Dedifferentiated amniotic fluid mesenchymal stem cell (primary cell): ENCODE results near the gene MAB21L3.

Experiments
- DNase-seq: peaks from one replicate; pipeline ENCODE4 v3.0.0-alpha.2; 2016; ENCODE audit errors: extremely low spot score

The MAB21L3 gene

DNA sequence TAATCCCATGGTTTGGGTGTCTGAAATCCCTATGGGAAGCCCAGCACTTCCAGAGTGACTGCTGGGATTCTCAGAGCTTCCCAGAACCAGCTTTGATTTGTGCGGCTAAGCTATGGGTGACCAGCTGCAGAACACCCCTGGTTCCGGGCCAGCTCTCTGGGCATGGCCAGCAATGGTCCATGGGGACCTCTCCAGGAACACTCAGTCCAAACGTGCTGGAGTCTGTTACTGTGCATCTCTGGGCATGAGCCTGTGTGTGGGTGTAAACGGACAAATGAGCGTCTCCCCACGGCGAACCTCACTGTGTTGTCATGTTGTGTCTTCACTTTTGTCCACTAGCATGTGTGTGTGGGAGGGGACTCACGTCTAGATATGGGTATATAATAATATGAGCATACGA lies 54.4 kb downstream of the MAB21L3 start:
- no peak for DNase-seq

DNA sequence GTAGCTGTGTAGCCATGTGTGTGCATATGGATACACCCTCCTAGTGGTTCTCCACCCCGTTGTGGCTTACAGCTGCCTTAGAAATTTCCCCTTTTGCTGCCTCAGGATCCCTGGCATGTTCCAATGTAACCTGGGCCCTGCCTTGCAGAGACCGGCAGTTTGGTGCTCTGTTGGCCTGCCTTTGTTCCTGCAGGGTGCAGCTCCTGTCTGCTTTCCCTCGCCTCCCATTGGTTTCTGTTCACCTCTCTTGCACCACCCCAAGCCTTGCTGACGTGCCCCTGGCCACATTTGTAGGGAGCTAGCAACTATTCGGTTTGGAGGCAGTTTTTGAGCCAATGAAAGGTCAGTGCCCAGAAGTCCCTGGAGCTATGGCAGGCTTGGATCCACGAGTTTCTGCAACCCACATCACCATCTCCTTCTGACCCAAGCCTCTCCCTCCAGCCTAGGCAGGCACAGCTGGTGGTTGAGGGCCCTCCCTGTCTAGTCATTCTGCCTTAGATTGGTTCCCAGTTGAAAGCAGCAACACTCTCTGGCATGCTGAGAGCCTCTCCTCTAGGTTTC lies 54.9 kb downstream of the MAB21L3 start:
- DNase-seq: no peak

DNA sequence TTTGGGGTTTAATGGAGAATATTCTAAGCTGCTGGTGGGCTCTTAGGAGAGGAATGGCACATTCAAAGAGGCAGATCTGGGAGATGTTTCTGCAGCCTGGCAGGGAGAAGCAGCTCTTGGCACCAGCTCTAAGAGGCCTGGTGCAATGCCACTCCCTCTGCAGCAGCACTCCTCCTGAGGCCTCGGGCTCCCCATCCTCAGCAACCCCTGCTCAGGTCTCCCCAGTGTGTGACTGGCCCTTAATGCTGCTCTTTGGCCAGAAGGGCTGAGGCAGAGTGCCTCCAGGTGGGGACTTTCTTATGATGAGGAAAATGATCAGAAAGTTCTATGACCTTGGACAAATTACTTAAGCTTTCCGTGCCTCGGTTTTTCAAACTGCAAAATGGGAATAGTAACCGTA lies 55.5 kb downstream of the MAB21L3 start:
- DNase-seq: no peak

DNA sequence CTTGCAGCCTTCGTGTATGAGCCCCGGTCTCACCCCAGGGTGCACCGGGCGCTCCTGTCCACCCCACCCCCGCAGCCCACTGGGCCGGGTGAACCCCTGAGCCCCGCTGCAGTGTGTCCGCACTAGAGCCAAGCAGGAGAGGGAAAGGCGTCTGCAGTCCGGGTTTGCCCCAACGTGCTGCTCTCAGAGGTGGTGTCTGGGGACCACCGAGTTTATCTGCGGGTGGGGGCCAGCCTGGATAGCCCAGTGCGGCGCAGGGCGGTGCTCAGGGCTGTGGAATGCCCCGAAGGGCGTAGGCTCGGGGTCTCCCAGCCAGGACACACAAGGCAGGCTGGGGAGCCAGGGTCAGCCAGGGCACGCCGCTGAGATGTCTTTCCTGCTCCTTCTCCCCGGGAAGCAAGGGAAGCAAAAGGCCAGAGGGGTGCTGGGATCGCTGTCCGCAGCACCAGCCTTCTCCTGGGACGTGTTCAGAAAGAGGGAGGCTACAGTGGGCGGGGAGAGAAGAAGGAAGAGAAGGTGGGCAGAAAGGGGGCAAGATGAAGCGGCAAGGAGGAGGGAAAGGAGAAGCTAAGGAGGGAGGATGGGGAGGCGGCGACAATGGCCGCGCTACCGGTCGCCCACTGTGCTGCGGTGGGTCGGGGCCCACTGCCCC lies 56.6 kb downstream of the MAB21L3 start:
- no peak for DNase-seq

DNA sequence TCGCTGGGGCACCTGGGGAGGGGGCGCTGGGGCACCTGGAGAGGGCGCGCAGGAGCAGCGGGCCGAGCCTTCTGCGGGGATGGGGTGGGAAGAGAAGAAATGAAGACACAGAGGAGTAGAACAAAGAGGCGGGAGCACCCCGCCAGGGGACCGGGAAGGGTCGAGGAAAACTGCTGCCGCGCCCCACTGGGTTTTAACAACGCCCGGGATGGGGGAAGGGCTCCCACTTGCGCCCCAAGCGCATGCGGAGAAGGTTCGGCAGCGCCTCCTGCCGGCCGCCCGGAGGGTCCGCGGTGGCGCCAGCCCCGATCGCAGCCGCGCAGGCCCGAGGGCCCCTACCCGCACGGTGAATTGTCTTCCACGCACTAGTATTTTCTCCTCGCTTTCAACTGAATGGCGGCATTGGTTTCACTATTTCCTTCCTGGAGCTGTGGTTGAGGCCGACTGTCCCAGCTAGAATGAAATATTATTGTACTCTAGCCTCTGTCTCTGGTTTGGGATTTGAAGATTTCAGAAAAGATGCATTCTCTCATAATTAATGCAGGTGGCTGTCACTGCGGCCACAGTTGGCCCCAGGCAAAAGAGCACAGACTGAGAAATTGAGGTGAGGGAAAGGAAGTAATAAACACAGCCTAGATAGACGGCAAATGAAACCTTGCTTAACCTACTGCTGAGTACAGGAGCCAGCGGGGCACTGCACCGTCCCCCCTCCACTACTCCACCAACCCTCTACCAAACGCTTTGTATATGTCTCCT lies 57.3 kb downstream of the MAB21L3 start:
- DNase-seq: peak; percentile 34

DNA sequence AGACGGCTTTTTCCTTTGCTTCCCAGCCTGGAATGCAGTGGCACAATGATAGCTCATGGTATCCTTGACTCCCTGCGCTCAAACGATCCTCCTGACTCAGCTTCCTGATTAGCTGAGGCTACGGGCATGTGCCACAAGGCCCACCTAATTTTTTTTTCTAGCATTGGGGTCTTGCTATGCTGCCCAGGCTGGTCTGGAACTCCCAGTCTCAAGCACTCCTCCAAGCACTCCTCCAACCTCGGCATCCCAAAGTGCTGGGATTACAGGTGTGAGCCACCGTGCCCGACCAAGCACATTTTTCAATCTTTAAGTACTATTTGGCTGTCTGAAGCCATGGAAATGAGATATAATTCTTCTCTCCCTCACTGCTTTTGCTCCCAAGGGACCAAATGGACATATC lies 58.7 kb downstream of the MAB21L3 start:
- DNase-seq: no peak

DNA sequence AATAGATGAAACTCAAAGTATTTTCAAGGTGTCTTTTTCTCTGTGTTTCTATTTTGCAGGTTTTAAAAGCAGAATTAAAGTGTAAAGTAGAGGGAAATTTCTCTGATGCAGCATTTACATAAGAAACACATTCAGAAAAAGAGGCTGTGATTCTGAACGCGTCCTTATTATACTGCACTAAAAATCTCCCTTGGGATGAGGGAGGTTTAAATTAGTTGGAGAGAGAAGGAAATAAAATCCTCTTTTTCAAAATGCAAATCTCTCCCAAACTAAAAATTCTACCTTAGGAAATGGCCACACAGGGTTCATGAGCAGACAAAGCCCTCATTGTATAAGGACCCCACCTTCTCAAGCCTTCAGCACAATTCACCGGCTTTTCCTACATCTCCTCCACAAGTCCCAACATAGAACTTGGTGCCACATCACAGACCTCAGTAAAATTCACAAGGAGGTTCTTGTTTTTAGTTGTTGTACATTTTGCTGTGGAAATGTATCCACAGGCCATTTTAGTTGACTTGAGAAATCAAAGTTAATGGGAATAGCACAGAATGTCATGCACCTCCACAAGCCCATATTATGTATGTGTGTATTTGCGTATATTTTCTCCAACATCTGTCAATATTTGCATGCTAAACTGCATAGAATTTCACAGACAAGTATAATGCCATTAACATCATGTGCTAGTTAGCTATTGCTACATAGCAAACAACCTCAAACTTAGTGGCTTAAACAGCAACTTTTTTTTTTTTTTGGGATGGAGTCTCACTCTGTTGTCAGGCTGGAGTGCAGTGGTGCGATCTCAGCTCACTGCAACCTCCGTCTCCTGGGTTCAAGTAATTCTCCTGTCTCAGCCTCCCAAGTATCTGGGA lies 59.8 kb downstream of the MAB21L3 start:
- no peak for DNase-seq

DNA sequence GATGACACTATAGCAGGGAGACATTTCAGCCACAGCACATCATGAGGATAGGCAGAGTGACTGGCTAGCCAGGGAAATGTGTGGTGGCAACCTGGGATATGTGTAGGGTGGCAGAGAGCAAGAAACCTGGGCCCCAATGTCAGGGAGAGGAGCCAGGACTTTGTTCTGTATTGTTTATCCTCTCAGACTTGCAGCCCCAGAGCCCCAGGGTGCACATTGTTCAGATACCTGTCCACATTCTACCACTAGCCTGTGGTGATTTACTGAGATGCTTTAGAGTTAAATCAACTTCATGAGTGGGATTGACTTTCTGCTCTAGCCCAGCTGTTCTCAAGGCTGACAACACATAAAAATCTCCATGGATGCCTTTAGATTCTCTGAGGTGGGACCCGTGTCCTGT lies 61.5 kb downstream of the MAB21L3 start:
- no peak for DNase-seq

DNA sequence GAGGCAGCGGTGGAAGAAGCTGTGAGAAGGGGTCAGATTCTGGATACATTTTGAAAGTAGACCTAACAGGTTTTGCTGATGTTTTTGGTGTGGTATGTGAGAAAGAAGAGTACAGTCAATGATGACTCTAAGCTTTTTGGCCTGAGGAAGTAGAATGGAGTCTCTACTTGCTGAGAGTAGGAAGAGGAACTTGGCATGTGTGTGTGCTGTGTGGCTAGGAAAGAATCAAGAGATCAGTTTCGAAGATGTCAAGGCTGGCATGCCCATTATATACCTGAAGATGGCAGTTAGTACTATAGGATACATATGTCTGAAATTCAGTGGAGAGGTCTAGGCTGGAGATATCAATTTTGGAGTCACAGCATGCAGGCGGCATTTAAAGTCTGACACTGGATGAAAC lies 64.4 kb downstream of the MAB21L3 start:
- no peak for DNase-seq

DNA sequence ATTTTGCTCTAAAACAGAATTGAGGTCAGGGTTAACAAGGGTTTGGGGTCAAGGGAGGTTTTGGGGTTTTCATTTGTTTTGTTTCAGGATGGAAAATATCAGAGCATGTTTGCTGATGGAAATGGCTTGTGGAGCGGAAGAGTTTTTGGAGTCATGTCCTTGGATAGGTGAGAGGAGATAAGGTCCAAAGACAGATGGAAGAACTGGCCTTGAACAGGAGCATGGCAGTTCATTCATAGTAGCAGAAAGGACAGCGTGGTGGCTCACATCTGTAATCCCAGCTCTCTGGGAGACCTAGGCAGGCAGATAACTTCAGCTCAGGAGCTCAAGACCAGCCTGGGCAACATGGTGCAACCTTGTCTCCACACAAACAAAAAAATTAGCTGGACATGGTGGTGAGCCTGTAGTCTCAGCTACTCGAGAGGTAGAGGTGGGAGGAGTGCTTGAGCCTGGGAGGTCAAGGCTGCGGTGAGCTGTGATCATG lies 65.1 kb downstream of the MAB21L3 start:
- no peak for DNase-seq

DNA sequence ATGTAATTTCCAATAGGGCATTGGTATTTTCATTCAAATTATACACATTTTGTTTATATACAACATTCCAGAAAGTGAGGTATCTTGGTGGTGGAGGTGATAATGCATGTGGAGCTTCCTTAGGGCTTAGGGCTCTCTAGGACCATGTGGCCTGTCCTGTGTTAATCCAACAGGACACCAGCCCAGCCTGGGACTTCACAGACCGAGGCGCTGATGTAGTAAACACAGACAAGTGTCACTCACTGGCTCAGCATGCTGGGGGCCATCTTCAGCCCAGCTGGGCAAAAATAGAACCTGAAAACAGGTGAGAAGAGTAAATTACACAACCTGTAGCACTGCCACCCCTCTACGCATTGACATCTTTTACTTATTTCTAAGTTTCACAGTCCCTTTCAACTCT lies 66.7 kb downstream of the MAB21L3 start:
- no peak for DNase-seq

DNA sequence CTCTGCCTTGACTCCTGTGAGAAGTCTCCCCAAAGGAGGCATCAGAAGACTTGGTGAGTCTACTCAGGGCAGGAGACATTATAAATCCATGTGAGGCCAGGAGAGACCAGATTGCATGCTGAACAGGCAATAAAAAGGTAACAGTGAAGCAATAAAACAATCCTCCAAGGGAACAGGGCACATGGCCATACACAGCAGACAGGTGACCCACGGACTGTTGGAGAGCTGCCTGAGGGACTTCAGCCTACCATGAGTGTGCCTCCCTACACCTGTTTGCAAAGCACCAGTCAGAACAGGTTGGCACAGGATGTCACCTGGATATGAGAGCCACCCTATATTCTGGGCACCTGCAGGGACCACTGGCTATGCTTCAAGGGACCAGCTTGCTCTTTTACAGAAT lies 67.6 kb downstream of the MAB21L3 start:
- DNase-seq: no peak

DNA sequence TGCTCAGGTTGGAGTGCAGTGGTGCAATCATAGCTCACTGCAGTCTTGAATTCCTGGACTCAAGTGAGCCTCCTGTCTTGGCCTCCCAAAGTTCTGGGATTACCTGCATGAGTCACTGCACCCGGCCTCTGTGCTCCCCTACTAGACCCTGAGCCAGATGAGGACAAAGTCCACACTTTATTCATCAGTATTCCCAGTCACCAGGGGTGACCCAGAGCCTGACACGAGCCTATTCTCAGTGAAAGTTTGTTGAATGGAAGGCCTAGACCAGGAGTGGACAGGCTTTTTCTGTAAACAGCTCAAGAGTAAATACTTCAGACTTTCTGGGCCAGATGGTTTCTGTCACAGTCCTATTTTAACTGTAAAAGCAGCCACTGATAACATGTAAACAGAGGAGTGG lies 68.2 kb downstream of the MAB21L3 start:
- DNase-seq: no peak

DNA sequence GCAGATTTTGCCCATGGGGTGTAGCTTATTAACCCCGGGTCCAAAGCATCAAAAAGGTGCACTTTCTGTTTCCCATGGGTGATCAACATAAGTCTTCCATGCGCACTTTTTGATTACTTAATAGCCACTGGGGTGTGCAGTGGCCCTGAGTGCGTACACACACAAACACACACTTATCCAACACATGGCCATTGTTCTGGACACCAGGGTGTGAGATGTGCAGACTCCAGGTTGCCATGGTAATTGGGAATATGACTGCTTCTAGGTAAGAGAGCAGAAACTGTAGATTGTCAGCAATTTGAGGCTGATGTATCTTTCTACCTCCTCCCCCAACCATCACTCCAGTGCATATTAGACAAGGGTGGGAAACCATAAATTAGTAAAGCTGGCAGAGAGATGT lies 68.8 kb downstream of the MAB21L3 start:
- no peak for DNase-seq

DNA sequence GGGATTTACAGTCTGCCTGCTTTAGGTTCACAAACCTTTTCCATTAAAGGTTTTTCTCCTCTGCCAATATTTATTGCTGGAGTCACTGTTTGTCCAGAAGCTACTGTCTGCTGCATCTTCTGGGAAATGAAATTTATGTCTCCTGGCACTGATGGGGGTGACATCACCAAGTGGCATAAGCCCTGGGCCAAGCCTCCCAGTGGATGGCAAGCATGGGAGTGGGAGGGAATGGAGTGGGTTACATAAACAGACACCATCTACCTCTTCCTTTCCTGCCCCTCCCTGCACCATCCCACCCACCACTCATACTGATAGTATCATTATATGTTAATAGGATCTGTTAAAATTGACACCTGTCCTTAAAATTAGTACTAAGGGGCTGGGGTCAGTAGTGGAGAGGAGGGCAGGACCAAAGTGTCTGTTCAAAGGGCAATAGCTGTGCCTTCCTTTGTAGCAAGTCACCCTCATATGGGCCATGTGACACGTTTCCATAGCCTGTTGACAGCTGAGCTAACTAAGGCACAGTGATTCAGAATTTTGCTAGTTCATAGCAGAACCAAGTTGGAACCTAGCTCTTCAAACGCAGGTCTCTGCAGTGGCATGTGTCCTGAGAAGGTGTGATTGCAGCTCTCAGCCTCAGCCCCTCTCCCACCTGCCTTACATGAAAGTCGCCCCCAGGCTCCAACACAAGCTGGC lies 71.0 kb downstream of the MAB21L3 start:
- DNase-seq: no peak
